CD4-positive, alpha-beta T cell treated with Interleukin-10 for 1 hour (primary cell): ENCODE results near the gene LOXL1.

Experiments used
- DNase-seq: peaks from one replicate; pipeline ENCODE4 v3.0.0-alpha.2; 2020

The LOXL1 gene, protein sequence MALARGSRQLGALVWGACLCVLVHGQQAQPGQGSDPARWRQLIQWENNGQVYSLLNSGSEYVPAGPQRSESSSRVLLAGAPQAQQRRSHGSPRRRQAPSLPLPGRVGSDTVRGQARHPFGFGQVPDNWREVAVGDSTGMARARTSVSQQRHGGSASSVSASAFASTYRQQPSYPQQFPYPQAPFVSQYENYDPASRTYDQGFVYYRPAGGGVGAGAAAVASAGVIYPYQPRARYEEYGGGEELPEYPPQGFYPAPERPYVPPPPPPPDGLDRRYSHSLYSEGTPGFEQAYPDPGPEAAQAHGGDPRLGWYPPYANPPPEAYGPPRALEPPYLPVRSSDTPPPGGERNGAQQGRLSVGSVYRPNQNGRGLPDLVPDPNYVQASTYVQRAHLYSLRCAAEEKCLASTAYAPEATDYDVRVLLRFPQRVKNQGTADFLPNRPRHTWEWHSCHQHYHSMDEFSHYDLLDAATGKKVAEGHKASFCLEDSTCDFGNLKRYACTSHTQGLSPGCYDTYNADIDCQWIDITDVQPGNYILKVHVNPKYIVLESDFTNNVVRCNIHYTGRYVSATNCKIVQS

DNA sequence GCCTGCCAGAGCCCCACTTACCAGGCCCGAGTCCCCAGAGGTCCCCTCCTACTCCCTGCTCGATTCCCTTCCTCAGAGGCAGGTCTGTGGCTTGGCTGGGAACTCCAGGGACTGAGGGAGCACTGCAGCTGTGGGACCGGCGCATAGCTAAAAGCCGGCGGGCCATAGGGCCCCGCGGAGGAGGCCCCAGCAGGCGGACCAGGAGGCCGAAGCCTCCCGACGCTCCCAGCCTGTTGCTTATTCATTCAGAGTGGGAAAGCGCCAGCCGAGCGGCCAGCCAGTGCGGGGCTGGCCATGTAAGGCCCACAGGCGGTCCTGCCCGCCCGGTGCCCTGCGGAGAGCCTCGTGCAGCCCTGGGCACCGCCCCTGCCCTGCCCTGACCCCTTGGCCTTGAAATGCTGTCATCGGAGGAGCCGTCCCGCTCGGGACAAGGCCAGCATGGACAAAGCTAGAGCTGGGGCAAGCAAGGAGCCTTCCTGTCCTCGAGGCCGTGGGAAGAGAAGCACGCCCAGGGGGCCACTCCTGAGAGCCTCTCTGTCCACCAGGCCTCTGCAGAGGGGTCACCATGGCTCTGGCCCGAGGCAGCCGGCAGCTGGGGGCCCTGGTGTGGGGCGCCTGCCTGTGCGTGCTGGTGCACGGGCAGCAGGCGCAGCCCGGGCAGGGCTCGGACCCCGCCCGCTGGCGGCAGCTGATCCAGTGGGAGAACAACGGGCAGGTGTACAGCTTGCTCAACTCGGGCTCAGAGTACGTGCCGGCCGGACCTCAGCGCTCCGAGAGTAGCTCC is at the start of gene LOXL1:
Gene LOXL1, plus strand, starts transcription at position 244 of the 784 bp plus-strand sequence. Its CDS starts 322 bp downstream, at position 566.
- no peak for DNase-seq

GRCh38 chr15:73879426-73879825 is 46.8 kb upstream of the LOXL1 start:
- no peak for DNase-seq

DNA sequence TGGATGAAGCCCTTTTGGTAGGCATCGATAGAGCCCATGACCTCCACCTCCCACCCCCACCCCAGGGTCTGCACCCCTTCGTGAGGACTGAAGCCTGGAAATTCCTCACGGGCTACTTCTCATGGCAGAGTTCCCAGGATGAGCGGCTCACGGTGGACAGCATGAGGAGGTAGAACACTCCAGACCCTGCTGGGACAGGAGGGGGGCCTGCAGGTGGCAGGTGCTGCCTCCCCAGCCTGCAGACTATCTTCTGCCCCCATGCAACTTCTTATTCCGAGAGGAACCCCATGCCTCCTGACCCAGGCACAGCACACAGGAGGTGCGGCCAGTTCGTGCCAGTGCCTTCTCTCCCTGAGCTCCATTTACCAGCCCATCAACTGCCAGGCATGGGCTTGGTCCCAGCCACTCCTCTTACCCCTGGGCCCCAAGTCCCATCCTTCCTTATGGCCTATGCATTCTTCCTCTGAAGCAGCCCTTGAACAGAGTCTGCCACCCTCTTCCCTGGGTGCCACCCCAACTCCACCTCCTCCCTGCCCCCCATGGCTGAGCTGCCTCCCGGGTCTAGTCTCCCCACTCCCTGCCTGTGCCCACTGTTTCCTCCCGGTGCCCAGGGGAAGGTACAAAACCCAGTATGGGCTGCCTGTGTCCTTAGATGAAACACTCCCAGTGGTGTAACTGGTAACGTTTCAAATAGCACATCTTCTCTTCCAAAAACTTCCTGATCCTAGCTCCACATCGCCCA is 44.5 kb upstream of the LOXL1 start:
- no peak for DNase-seq

- DNase-seq = no peak
These were observed 43.4 kb upstream of the LOXL1 start for GRCh38 chr15:73882761-73883419.

- DNase-seq = no peak
These were observed 42.1 kb upstream of the LOXL1 start for GRCh38 chr15:73884159-73884558.

- DNase-seq = no peak
These were observed 40.1 kb upstream of the LOXL1 start for GRCh38 chr15:73885954-73886700.

- DNase-seq = no peak
These were observed 39.4 kb upstream of the LOXL1 start for GRCh38 chr15:73886717-73887345.

DNA sequence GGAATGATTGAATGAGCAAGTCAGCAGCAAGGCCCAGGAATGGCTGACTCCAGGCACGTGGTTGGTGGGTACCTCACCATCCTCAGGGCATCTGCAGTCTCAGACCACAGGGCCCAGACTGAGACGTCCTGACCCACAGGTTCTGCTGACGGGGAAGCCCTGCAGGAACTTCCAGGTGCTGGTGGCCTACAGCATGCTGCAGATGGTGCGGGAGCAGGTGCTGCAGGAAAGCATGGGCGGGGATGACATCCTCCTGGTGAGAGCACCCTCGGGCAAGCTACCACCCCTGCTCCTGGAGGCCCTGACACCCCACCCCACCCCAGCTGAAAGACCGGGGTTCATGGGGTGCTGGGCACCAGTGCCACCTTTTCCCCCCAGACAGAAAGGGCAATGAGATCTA is 38.8 kb upstream of the LOXL1 start:
- DNase-seq = no peak

DNA sequence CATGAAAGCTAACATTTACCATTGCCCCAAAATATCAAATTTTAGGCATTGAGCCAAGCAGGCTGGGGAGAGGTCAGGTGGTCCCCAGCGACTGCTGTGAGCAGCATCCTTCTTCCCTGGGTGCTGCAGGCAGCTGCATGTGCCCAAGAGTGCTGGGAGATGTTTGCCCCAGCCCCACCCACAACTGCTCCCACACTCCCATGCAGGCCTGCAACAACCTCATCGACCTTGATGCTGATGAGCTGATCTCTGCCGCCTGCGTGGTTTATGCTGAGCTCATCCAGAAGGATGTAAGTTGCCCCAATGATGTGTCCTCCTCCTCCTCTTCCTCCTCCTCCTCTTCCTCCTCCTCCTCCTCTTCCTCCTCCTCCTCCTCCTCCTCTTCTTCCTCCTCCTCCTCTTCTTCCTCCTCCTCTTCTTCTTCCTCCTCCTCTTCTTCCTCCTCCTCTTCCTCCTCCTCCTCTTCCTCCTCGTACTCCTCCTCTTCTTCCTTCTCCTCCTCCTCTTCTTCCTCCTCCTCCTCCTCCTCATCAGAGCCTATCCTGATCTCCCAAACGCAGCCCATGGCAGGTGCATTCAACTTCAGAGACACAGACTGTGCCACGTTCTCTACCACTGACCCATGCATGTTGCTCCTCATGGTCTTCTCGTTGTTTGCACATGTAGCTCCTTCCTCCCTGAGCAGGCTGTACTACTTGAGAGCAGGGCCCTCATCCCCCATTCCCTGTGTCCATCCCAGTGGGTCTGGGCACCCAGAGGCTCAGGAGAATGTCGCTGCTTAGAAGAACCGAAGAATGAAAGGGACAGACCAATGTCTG is 37.8 kb upstream of the LOXL1 start:
- DNase-seq = no peak

GRCh38 chr15:73889053-73889761 is 37.1 kb upstream of the LOXL1 start:
- no peak for DNase-seq

DNA sequence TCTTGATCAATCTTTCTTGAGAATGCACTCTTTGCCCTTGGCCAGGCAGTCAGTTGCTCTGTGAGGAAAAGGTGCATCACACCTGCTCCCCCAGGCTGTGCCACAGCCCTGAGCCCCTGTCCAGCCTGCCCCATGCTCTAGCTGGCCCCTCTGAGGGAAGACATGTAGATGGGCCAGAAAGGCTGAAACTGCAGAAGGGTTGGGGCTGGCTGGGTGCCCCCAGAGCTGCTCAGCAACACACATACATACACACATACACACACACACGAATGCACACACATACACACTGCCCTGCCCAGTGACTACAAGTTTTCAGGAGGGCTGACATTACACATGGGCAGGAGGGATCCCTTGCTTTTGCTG is 36.5 kb upstream of the LOXL1 start:
- no peak for DNase-seq

- DNase-seq = no peak
These were observed 34.6 kb upstream of the LOXL1 start for GRCh38 chr15:73891328-73892315.

- DNase-seq = no peak
These were observed 33.6 kb upstream of the LOXL1 start for GRCh38 chr15:73892446-73893226.

DNA sequence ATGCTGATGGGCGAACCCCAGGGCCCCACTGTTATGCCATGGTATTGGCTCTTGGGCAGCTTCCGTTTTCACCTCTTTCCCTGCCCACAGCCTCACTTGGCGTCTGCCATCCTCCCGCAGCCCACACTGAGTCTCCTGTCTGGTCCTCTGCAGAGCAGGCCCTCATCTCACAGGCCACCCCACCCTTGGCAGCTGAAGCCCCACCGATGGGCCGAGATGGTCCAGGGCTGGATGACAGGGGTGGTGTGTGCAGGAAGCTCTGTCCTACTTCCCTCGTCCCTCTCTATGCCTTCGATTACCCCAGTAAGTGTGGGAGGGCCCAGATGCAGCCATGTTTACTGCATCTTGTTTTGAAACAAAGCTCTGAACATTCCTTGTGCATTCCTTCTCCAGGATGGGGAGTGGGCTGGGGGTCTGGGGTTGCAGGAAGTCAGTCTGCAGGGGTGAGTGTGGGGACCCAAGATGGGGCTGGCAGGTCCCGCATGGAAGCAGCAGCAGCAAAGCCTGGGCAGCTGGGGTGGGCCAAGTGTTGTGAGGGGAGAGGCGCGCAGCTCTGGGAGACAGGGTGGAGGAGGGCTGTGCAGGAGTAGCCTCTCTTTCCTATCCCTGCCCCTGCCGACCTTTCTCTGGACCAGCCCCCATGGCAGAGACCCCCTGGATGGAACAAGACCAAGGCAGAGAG is 32.0 kb upstream of the LOXL1 start:
- no peak for DNase-seq

GRCh38 chr15:73897441-73898261 is 28.6 kb upstream of the LOXL1 start:
- DNase-seq = peak; percentile 68
